Ovary (tissue), 9 donors: ENCODE measurements around the gene CLEC5A. TPM values are rescaled to one million over a fixed set of nuclear protein-coding genes. Genes with fewer than 3 reads are reported as not detected.

Source experiments
- DNase-seq, 5 donors: peaks; one replicate each; pipeline ENCODE4 v3.0.0-alpha.2; 2019 to 2020
- H3K27ac ChIP-seq, 2 donors: fragments of 200-600 bp; one replicate each; pipeline versions ENCODE4 v1.5.1 to v1.8.0; 2019 to 2022
- H3K27me3 ChIP-seq: fragments of 200-600 bp; one replicate; pipeline ENCODE4 v1.8.0; 2022
- H3K36me3 ChIP-seq: fragments of 200-600 bp; sonication (generic); one replicate; pipeline ENCODE4 v1.5.1; 2019
- H3K4me1 ChIP-seq: one replicate; pipeline ENCODE4 v1.8.1; 2013; ENCODE audit warnings: mild to moderate bottlenecking, moderate library complexity; ENCODE audit not compliant: insufficient read depth
- H3K4me3 ChIP-seq: fragments of 200-600 bp; sonication (generic); one replicate; pipeline ENCODE4 v1.5.1; 2017
- H3K9me3 ChIP-seq, 2 donors: fragments of 200-600 bp in 1 of 2; sonication (generic) in 1 of 2; one replicate each; pipeline versions ENCODE4 v1.5.1 to v1.8.1; 2013 to 2019; ENCODE audit warnings: mild to moderate bottlenecking in 1 of 2, moderate library complexity in 1 of 2
- CTCF ChIP-seq, 3 donors: fragments of 450-650 bp in 2 of 3; fragments of 200-600 bp in 1 of 3; IDR thresholded peaks; one replicate each; pipeline versions ENCODE4 v1.5.1 to v1.8.0; 2016 to 2022; ENCODE audit warnings: antibody characterized with exemption in 3 of 3, mild to moderate bottlenecking in 1 of 3
- EP300 ChIP-seq: sonication (generic); formaldehyde crosslinking; IDR thresholded peaks from one replicate; pipeline ENCODE4 v1.6.1; 2017; ENCODE audit warnings: antibody characterized with exemption
- POLR2A ChIP-seq: fragments of 450-650 bp; IDR thresholded peaks from one replicate; pipeline ENCODE4 v1.6.1; 2017; ENCODE audit warnings: antibody characterized with exemption, mild to moderate bottlenecking, moderate library complexity
- WGBS, 3 donors: extraction: QIAGEN DNeasy Blood & Tissue Kit in 1 of 3; methylation state at CpG; one replicate each; pipeline versions ENCODE4 v1.1.5 to v1.1.7; 2013 to 2017; 5-methylcytosine and 5-hydroxymethylcytosine counted together
- intact Hi-C, 4 donors: fragments of 100-400 bp; cut with DNase I; formaldehyde crosslinking; loops; one replicate each; pipeline versions ENCODE4 v1.11.0 to v1.15.1; 2022 to 2023
- polyA plus RNA-seq, 2 donors: library from polyadenylated mRNA; stranded (reverse); fragments of 200-250 nt in 1 of 2; fragments of 350-450 nt in 1 of 2; fragmentation: Illumina TruSeq in 1 of 2; extraction: RNeasy Lipid Tissue Mini Kit (QIAGEN cat#74804) in 1 of 2; gene quantifications; one replicate each; pipeline ENCODE4 v1.2.3, GENCODE V29; 2013 to 2014
- total RNA-seq, 7 donors: library from RNA; depleted of rRNA in 2 of 7; stranded (reverse); fragments of >200 nt in 2 of 7; fragmentation: NEBNext Ultra II Directional in 3 of 7; extraction: Animal tissue kit (Norgen Biotek cat#: 25700) in 3 of 7; gene quantifications; one replicate each; pipeline versions ENCODE4 v1.1.0 to v1.2.4, GENCODE V29; 2016 to 2023
- donor health status: DM: no; HTN: no; CAD: no; lungs with moderate emphysema.
- donor health status: DM: no; HTN: no; CAD: no.
- donor health status: Bipolar disorder and iron deficiency.
- donor health status: DM: yes; HTN: yes; CAD: no.
- donor health status: DM: no; HTN: no; CAD: no.
- donor health status: DM: yes; HTN: yes; CAD: no.

The CLEC5A gene
- total and polyA plus RNA-seq, 9 donors: 0.31 to 3.5 (median 0.64) TPM

GRCh38 chr7:141949451-141949850, 2.7 kb upstream of the CLEC5A start:
- H3K27ac ChIP-seq: no peak overlapping the region
- no peaks in the 10 kb centered on the region for H3K36me3 ChIP-seq
- peaks cover 0 to 3% of the 10 kb centered on the region in 2 donors for H3K9me3 ChIP-seq
- intact Hi-C loops: no loop called here
- DNase-seq: no peak
- TF ChIP-seq CTCF (IDR thresholded peaks at IDR 0.05): no peak
- no peak for TF ChIP-seq POLR2A
- TF ChIP-seq EP300: no peak
- H3K4me3 ChIP-seq: no peak overlapping the region
- H3K27me3 ChIP-seq: no peaks in the 10 kb centered on the region
- H3K4me1 ChIP-seq: no peaks in the 10 kb centered on the region
- 35 to 62% (median 46%) methylated on average over 2 of the region's 2 CpGs for WGBS, 3 donors

GRCh38 chr7:141949021-141949420, 2.2 kb upstream of the CLEC5A start:
- TF ChIP-seq EP300 (no peak), POLR2A (no peak), CTCF (IDR thresholded peaks at IDR 0.05) (no peak)
- Histone ChIP-seq H3K36me3 (no peaks in the 10 kb centered on the region), H3K27ac (no peak overlapping the region), H3K27me3 (no peaks in the 10 kb centered on the region), H3K9me3 (peaks cover 0 to 3% of the 10 kb centered on the region in 2 donors), H3K4me3 (no peak overlapping the region), H3K4me1 (no peaks in the 10 kb centered on the region)
- no peak for DNase-seq
- intact Hi-C loops: no loop called here
- 70 to 83% (median 82%) methylated on average over 2 of the region's 2 CpGs for WGBS, 3 donors

- Histone ChIP-seq H3K36me3 (no peaks in the 10 kb centered on the region), H3K9me3 (no peaks in the 10 kb centered on the region), H3K4me3 (no peak overlapping the region), H3K27ac (no peak overlapping the region), H3K4me1 (no peaks in the 10 kb centered on the region), H3K27me3 (no peaks in the 10 kb centered on the region)
- TF ChIP-seq EP300: no peak
- no peak for TF ChIP-seq CTCF (IDR thresholded peaks at IDR 0.05)
- TF ChIP-seq POLR2A: no peak
- intact Hi-C loops: no loop called here
- 52 to 63% (median 59%) methylated on average over 3 of the region's 3 CpGs for WGBS, 3 donors
- no peak for DNase-seq
Measured at GRCh38 chr7:141945356-141945755, 1.4 kb downstream of the CLEC5A start.

GRCh38 chr7:141944811-141945210, 2.0 kb downstream of the CLEC5A start:
- intact Hi-C loops: no loop called here
- Histone ChIP-seq H3K4me3 (no peak overlapping the region), H3K9me3 (no peaks in the 10 kb centered on the region), H3K27me3 (no peaks in the 10 kb centered on the region), H3K4me1 (no peaks in the 10 kb centered on the region), H3K27ac (no peak overlapping the region), H3K36me3 (no peaks in the 10 kb centered on the region)
- no peak for DNase-seq
- TF ChIP-seq POLR2A (no peak), CTCF (IDR thresholded peaks at IDR 0.05) (no peak), EP300 (no peak)
- WGBS, 3 donors: 68 to 73% (median 70%) methylated on average over 3 of the region's 3 CpGs

GRCh38 chr7:141943846-141944245, 2.9 kb downstream of the CLEC5A start:
- intact Hi-C loops: no loop called here
- Histone ChIP-seq H3K36me3 (no peaks in the 10 kb centered on the region), H3K4me1 (no peaks in the 10 kb centered on the region), H3K9me3 (no peaks in the 10 kb centered on the region), H3K4me3 (no peak overlapping the region), H3K27ac (no peak overlapping the region), H3K27me3 (no peaks in the 10 kb centered on the region)
- 72 to 77% (median 72%) methylated on average over 1 of the region's 1 CpG for WGBS, 3 donors
- DNase-seq: no peak
- TF ChIP-seq POLR2A: no peak
- TF ChIP-seq CTCF (IDR thresholded peaks at IDR 0.05): no peak
- no peak for TF ChIP-seq EP300
